ENCODE results near the gene IGSF6.

- TF ChIP-seq GATA2 (IDR thresholded peaks at IDR 0.05; ENCODE audit: low read depth, low read length) (no peak), GATA3 (IDR thresholded peaks at IDR 0.05; ENCODE audit: low read depth, low read length) (no peak)
These were observed 43.6 kb downstream of the IGSF6 start for GRCh38 chr16:21608639-21609328.

Data from SH-SY5Y (cell line).